Jurkat, Clone E6-1 (cell line): Measurements from ENCODE around the gene ASTN2.
"Not testable (repeated sequence)": the region's sequence is repeated elsewhere in the genome, so short reads cannot be mapped to it uniquely, and the experiment has no call there.

Source experiments
- DNase-seq: peaks from one replicate; pipeline ENCODE4 v3.0.0-alpha.2; 2011; ENCODE audit warnings: low read depth, low spot score
- H3K4me3 ChIP-seq: 2 replicates; pipeline ENCODE4 v1.5.1; 2011; ENCODE audit warnings: mild to moderate bottlenecking, low read length, control low read depth, moderate library complexity

Gene ASTN2

DNA sequence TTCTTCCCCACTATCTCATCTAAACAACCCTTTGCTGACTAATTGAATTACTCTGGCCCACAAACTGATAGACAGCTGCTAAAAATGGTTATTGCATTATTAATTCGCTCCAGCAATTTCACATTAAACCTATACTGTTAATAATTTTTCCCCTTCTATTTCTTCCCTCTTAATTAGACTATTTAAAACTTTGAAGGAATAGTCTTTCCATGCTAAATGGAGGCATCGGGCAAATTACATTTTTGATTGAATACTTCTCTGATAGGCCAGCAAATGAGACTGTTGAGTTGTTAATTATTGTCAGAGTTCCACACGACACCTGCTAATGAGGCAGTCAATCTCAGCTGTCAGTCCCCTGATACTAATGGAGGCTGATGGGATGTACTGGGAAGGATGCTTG is 485.2 kb downstream of the ASTN2 start:
- no peak for DNase-seq
- H3K4me3 ChIP-seq = no peak overlapping the region

DNA sequence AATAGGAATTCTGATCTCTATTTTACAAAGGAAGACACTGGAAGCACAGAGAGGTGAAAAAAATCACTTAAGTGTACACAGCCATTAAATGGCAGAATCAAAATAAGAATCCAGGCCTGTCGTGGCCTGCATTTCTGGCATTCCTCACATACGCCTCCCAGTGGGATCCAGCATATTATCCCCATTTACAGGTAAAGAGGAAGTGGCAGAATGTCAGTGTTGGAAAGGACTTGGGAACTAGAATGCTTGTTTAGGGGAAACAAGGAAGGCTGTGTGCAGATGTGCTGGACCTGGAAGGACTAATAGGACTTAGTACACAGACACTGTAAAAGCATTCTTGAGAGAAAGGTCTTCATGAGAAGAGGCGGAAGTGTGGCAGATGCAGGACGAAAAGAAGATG is 486.0 kb downstream of the ASTN2 start:
- DNase-seq = no peak
- no peak overlapping the region for H3K4me3 ChIP-seq

GRCh38 chr9:116928289-116928688 is 486.6 kb downstream of the ASTN2 start:
- H3K4me3 ChIP-seq = no peak overlapping the region
- no peak for DNase-seq

DNA sequence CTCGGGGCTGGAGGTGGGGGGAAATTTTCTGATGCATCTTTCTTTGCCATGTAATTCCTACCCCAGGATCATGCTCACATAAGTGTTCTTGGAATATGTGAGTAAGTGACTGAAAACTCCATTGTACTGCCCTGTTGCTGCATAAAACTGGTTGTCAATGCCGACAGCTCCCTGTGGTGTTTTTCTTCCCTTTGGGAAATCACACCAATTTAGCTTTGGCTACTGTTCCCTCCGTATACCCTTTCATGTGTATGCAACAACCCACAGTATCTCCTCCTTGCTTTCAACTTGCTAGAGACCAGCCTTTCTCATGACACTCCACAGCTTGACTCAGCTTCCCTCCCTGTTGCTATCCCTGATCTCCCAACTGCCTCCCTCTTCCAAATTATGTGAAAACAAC is 487.1 kb downstream of the ASTN2 start:
- no peak for DNase-seq
- no peak overlapping the region for H3K4me3 ChIP-seq

DNA sequence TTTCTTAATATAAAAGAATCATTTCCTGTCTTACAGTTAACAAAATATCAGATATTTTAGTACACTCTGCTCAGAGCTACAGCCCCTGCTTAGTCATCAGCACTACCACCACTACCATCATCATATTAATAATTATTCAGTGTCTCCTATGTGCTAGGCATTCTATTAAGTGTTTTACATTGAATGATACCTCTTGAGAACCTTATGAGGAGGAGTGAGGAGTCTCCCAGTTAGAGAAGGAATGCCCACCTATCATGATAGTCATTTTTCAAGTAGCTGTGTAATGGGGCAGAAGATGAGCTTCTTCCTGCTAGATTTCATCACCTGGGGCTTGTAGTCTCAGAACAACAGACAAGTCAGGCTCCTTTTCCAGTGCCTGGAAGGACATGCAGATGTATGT is 489.7 kb downstream of the ASTN2 start:
- no peak for DNase-seq
- no peak overlapping the region for H3K4me3 ChIP-seq

- no peak for DNase-seq
Observed at GRCh38 chr9:116924462-116925110, 490.3 kb downstream of the ASTN2 start.

DNA sequence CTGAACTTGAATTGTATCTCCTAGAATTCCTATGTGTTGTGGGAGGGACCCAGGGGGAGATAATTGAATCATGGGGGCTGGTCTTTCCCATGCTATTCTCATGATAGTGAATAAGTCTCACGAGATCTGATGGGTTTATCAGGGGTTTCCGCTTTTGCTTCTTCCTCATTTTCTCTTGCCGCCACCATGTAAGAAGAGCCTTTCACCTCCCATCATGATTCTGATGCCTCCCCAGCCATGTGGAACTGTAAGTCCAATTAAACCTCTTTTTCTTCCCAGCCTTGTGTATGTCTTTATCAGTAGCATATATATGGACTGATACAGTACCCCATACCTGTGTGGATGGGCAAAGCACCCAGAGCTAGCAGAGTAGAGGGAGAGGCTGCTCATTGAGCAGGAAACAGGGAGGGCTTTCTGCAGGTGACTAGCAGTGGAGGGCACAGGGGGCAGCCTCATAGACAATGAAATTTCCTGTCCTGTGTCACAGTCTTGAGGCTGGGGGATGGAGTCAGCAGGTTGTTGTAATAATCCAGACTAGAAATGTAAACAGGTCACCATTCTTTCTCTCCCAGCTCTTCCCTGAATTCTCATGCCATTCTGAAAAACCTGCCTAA is 496.9 kb downstream of the ASTN2 start:
- H3K4me3 ChIP-seq, DNase-seq: not testable (repeated sequence)

More at GRCh38 chr9:116924462-116925110, 490.3 kb downstream of the ASTN2 start:
- no peak overlapping the region for H3K4me3 ChIP-seq

GRCh38 chr9:116913536-116913935 is 501.3 kb downstream of the ASTN2 start:
- no peak overlapping the region for H3K4me3 ChIP-seq
- DNase-seq = no peak

GRCh38 chr9:116910201-116910600 is 504.7 kb downstream of the ASTN2 start:
- DNase-seq = no peak
- H3K4me3 ChIP-seq = no peak overlapping the region

DNA sequence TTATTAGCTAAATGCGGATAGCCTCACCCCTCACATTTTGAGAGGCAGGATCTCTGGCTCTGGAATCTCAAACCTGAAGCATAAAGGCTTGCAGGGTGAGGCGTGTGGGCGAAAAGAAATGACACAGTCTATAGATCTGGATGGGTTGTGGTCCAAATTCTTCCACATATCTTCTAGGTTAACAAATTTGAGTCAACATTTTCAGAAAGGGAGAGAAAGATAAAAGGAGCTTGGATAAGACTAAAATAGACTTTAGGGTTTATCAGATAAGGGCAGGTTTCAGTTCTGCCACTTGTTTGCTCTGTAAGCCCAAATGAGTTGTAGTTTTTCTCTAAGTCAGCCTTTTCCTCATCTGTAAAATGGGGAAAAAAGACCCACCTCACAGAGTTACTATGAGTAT is 506.9 kb downstream of the ASTN2 start:
- no peak for DNase-seq
- H3K4me3 ChIP-seq = no peak overlapping the region

DNA sequence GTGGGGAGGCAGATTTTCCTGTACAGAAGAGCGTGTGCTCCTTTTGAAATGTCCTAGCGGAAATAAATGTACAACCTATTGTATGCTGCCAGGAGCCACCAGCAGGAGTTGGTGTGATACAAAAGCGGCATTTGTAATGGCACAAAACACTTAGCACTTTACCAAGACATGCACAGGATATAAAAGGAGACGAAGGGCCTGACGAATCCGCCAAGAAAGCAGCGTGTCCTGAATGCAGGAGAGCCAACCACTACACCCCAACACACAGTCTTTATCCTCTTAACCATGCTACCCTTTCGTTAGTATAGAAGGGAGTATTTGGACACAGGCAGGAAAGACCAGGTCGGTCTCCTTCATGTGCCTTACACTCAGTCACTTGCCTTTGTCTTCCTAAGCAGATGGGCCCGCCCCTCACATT is 509.7 kb downstream of the ASTN2 start:
- DNase-seq = no peak
- H3K4me3 ChIP-seq = no peak overlapping the region

- DNase-seq = no peak
- no peak overlapping the region for H3K4me3 ChIP-seq
Observed at GRCh38 chr9:116904165-116904564, 510.7 kb downstream of the ASTN2 start.

GRCh38 chr9:116901260-116901659 is 513.6 kb downstream of the ASTN2 start:
- DNase-seq = no peak
- H3K4me3 ChIP-seq = no peak overlapping the region

- DNase-seq = no peak
Observed at GRCh38 chr9:116900543-116900942, 514.3 kb downstream of the ASTN2 start.

GRCh38 chr9:116900007-116900367 is 514.9 kb downstream of the ASTN2 start:
- H3K4me3 ChIP-seq = no peak overlapping the region
- DNase-seq = no peak

More at GRCh38 chr9:116900543-116900942, 514.3 kb downstream of the ASTN2 start:
- no peak overlapping the region for H3K4me3 ChIP-seq

GRCh38 chr9:116899337-116900006 is 515.4 kb downstream of the ASTN2 start:
- DNase-seq = no peak
- no peak overlapping the region for H3K4me3 ChIP-seq

- not testable (repeated sequence) for H3K4me3 ChIP-seq, DNase-seq
Observed at GRCh38 chr9:116898131-116898530, 516.7 kb downstream of the ASTN2 start.

- no peak for DNase-seq
- H3K4me3 ChIP-seq = no peak overlapping the region
Observed at GRCh38 chr9:116897201-116897600, 517.7 kb downstream of the ASTN2 start.

- H3K4me3 ChIP-seq = no peak overlapping the region
- no peak for DNase-seq
Observed at GRCh38 chr9:116895961-116896360, 518.9 kb downstream of the ASTN2 start.

GRCh38 chr9:116891424-116891823 is 523.4 kb downstream of the ASTN2 start:
- DNase-seq = no peak
- H3K4me3 ChIP-seq = no peak overlapping the region

DNA sequence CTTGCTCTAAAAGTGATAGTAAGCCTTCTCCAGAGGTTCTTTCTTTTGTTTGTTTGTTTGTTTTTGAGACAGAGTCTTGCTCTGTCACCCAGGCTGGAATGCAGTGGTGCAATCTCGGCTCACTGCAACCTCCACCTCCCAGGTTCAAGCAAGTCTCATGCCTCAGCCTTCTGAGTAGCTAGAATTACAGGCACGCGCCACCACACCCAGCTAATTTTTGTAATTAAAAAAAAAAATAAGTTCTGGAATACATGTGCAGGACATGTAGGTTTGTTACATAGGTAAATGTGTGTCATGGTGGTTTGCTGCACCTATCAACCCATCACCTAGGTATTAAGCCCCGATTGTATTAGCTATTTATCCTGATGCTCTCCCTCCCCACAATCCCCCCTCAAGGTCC is 526.4 kb downstream of the ASTN2 start:
- H3K4me3 ChIP-seq, DNase-seq: not testable (repeated sequence)
